Measurements from ENCODE around the gene CAMK2A. TPM values are rescaled to one million over a fixed set of nuclear protein-coding genes. Genes with fewer than 3 reads are reported as not detected.

Gene CAMK2A
- total RNA-seq, 1 experiment from 2014 or later: 0.33 TPM

- Histone ChIP-seq H3K9ac (ENCODE audit: extremely low read depth, insufficient read length, low read length) (no peak overlapping the region), H4K91ac (ENCODE audit: insufficient read length, low read depth, low read length) (no peak overlapping the region), H3K18ac (ENCODE audit: insufficient read length, low read depth, low read length) (no peak overlapping the region), H3K27ac (ENCODE audit: insufficient read length, low read depth, low read length) (no peak overlapping the region), H2BK15ac (ENCODE audit: low read depth, low read length) (no peak overlapping the region), H4K20me1 (ENCODE audit: control insufficient read depth, insufficient read depth, insufficient read length) (no peaks in the 10 kb centered on the region), H2AK5ac (ENCODE audit: insufficient read length, low read length) (no peak overlapping the region), H4K8ac (replicated peaks; ENCODE audit: insufficient read length, low read depth, low read length) (no peak overlapping the region), H3K23ac (ENCODE audit: insufficient read length, low read depth, low read length) (no peak overlapping the region), H3K79me2 (ENCODE audit: insufficient read depth, low read length) (no peaks in the 10 kb centered on the region), H2BK20ac (ENCODE audit: low read depth, low read length, poor library complexity, severe bottlenecking) (no peak overlapping the region), H3K4ac (ENCODE audit: low read depth, low read length) (no peak overlapping the region), H3K14ac (ENCODE audit: insufficient read depth, low read length) (no peak overlapping the region), H2BK5ac (ENCODE audit: insufficient read length, low read length) (no peak overlapping the region), H3K4me1 (ENCODE audit: insufficient read depth, low read length) (0 out of 2 replicates have a peak, but pooled peaks cover 2% of the 10 kb centered on the region), H3K4me2 (ENCODE audit: insufficient read depth, insufficient read length, low read length) (no peak overlapping the region), H2AFZ (ENCODE audit: low read length) (no peak overlapping the region), H4K5ac (ENCODE audit: insufficient read length, low read depth, low read length) (no peak overlapping the region), H3K56ac (ENCODE audit: insufficient read length, low read depth, low read length) (no peak overlapping the region), H3K23me2 (ENCODE audit: insufficient read length, low read depth, low read length, poor library complexity, severe bottlenecking) (no peaks in the 10 kb centered on the region), H2BK12ac (ENCODE audit: insufficient read length, low read depth, low read length) (no peak overlapping the region), H3K27me3 (ENCODE audit: insufficient read depth, low read length) (no peaks in the 10 kb centered on the region), H3K79me1 (ENCODE audit: insufficient read depth, low read depth, low read length, poor library complexity, severe bottlenecking) (no peaks in the 10 kb centered on the region), H2BK120ac (ENCODE audit: low read depth, low read length, poor library complexity, severe bottlenecking) (no peak overlapping the region), H3T11ph (ENCODE audit: low read length) (no peak overlapping the region), H3K9me3 (ENCODE audit: control insufficient read depth, low read depth, low read length) (no peaks in the 10 kb centered on the region)
- Mint-ChIP-seq H3K36me3 (ENCODE audit: insufficient read depth in 1 of 3, low read depth in 3 of 3) (no peaks in the 10 kb centered on the region), H3K9me3 (no peaks in the 10 kb centered on the region), H3K4me1 (peaks cover 15 to 17% of the 10 kb centered on the region in 2 experiments), H3K27ac (no peak overlapping the region; a peak in 1 of 7 replicates), H3K27me3 (ENCODE audit: low read depth) (no peaks in the 10 kb centered on the region; the same call in none of the 2 replicates), H3K4me3 (no peak overlapping the region)
- no peak for DNase-seq
- WGBS (ENCODE audit: extremely low coverage, insufficient read length, low lambda C conversion rate): no CpG with 5 or more reads among the region's 1 CpG
- TF ChIP-seq CTCF (conservative IDR thresholded peaks at IDR 0.05): no peak
Observed at GRCh38 chr5:150321211-150321610, 31.6 kb upstream of the CAMK2A start.

Data from H9 (cell line).